H9 (cell line): Measurements from ENCODE around the gene FOXN4. TPM values are rescaled to one million over a fixed set of nuclear protein-coding genes. Genes with fewer than 3 reads are reported as not detected.

Experiments used
- DNase-seq: peaks from one replicate; pipeline ENCODE4 v3.0.0-alpha.2; 2017
- H2AFZ ChIP-seq: one replicate; pipeline ENCODE4 v1.6.1; 2013; ENCODE audit warnings: mild to moderate bottlenecking, low read length, control low read depth, moderate library complexity
- H2AK5ac ChIP-seq: 2 replicates; pipeline ENCODE4 v1.6.1; 2013; ENCODE audit warnings: low read length, control low read depth, mixed read lengths; ENCODE audit not compliant: insufficient read length
- H2BK120ac ChIP-seq: one replicate; pipeline ENCODE4 v1.6.1; 2013; ENCODE audit warnings: low read depth, mild to moderate bottlenecking, low read length, control low read depth, inconsistent platforms; ENCODE audit not compliant: poor library complexity, severe bottlenecking
- H2BK12ac ChIP-seq: 2 replicates; pipeline ENCODE4 v1.6.1; 2013; ENCODE audit warnings: low read length, control low read depth, mixed read lengths, low read depth; ENCODE audit not compliant: insufficient read length
- H2BK15ac ChIP-seq: 2 replicates; pipeline ENCODE4 v1.6.1; 2013; ENCODE audit warnings: low read depth, low read length, control low read depth
- H2BK20ac ChIP-seq: one replicate; pipeline ENCODE4 v1.6.1; 2013; ENCODE audit warnings: low read depth, mild to moderate bottlenecking, low read length, control low read depth, inconsistent platforms; ENCODE audit not compliant: poor library complexity, severe bottlenecking
- H2BK5ac ChIP-seq: 2 replicates; pipeline ENCODE4 v1.6.1; 2013; ENCODE audit warnings: low read length, control low read depth, mixed read lengths; ENCODE audit not compliant: insufficient read length
- H3K14ac ChIP-seq: 2 replicates; pipeline ENCODE4 v1.6.1; 2013; ENCODE audit warnings: low read length, control low read depth; ENCODE audit not compliant: insufficient read depth
- H3K18ac ChIP-seq: 2 replicates; pipeline ENCODE4 v1.6.1; 2013; ENCODE audit warnings: low read depth, mild to moderate bottlenecking, mixed read lengths, low read length, control low read depth; ENCODE audit not compliant: insufficient read length
- H3K23ac ChIP-seq: 2 replicates; pipeline ENCODE4 v1.6.1; 2013; ENCODE audit warnings: low read length, control low read depth, mixed read lengths, low read depth; ENCODE audit not compliant: insufficient read length
- H3K23me2 ChIP-seq: 2 replicates; pipeline ENCODE4 v1.6.1; 2013; ENCODE audit warnings: low read depth, mild to moderate bottlenecking, mixed read lengths, low read length, control low read depth; ENCODE audit not compliant: insufficient read length, poor library complexity, severe bottlenecking
- H3K27ac ChIP-seq: 2 replicates; pipeline ENCODE4 v1.5.1; 2013; ENCODE audit warnings: low read length, control low read depth, mixed read lengths, low read depth; ENCODE audit not compliant: insufficient read length
- H3K27me3 ChIP-seq: 2 replicates; pipeline ENCODE4 v1.6.1; 2013; ENCODE audit warnings: low read length, control low read depth, inconsistent platforms; ENCODE audit not compliant: insufficient read depth
- H3K4ac ChIP-seq: 2 replicates; pipeline ENCODE4 v1.6.1; 2013; ENCODE audit warnings: low read depth, mild to moderate bottlenecking, control low read depth, inconsistent platforms, low read length, moderate library complexity
- H3K4me1 ChIP-seq: 2 replicates; pipeline ENCODE4 v1.6.1; 2013; ENCODE audit warnings: low read length, control low read depth, inconsistent platforms; ENCODE audit not compliant: insufficient read depth
- H3K4me2 ChIP-seq: 2 replicates; pipeline ENCODE4 v1.6.1; 2013; ENCODE audit warnings: low read length, control low read depth, mixed read lengths; ENCODE audit not compliant: insufficient read length, insufficient read depth
- H3K56ac ChIP-seq: 2 replicates; pipeline ENCODE4 v1.6.1; 2013; ENCODE audit warnings: low read depth, mild to moderate bottlenecking, mixed read lengths, low read length, control low read depth; ENCODE audit not compliant: insufficient read length
- H3K79me1 ChIP-seq: 2 replicates; pipeline ENCODE4 v1.6.1; 2013; ENCODE audit warnings: low read depth, mild to moderate bottlenecking, moderate library complexity, low read length, control low read depth, inconsistent platforms; ENCODE audit not compliant: insufficient read depth, poor library complexity, severe bottlenecking
- H3K79me2 ChIP-seq: 2 replicates; pipeline ENCODE4 v1.6.1; 2013; ENCODE audit warnings: low read length, control low read depth, inconsistent platforms; ENCODE audit not compliant: insufficient read depth
- H3K9ac ChIP-seq: 2 replicates; pipeline ENCODE4 v1.6.1; 2013; ENCODE audit warnings: low read length, control low read depth, mixed read lengths; ENCODE audit not compliant: insufficient read length; ENCODE audit errors: extremely low read depth
- H3K9me3 ChIP-seq: one replicate; pipeline ENCODE4 v1.6.1; 2013; ENCODE audit warnings: low read depth, low read length, inconsistent platforms; ENCODE audit not compliant: control insufficient read depth
- H3T11ph ChIP-seq: one replicate; pipeline ENCODE4 v1.6.1; 2013; ENCODE audit warnings: mild to moderate bottlenecking, low read length, control low read depth, inconsistent platforms
- H4K20me1 ChIP-seq: one replicate; pipeline ENCODE4 v1.6.1; 2013; ENCODE audit not compliant: control insufficient read depth, insufficient read length, insufficient read depth
- H4K5ac ChIP-seq: 2 replicates; pipeline ENCODE4 v1.6.1; 2013; ENCODE audit warnings: low read depth, mild to moderate bottlenecking, mixed read lengths, low read length, control low read depth; ENCODE audit not compliant: insufficient read length
- H4K8ac ChIP-seq: replicated peaks from 2 replicates; pipeline ENCODE4 v1.6.1; 2013; ENCODE audit warnings: low read length, control low read depth, mixed read lengths, low read depth; ENCODE audit not compliant: insufficient read length
- H4K91ac ChIP-seq: 2 replicates; pipeline ENCODE4 v1.6.1; 2013; ENCODE audit warnings: low read depth, mild to moderate bottlenecking, moderate library complexity, mixed read lengths, low read length, control low read depth; ENCODE audit not compliant: insufficient read length
- H3K27ac Mint-ChIP-seq, 3 experiments: 2 replicates in 2 of 3; 3 replicates in 1 of 3; pipeline ENCODE4 v1.8.0; 2020 to 2021; ENCODE audit warnings: mixed read lengths in 3 of 3, mild to moderate bottlenecking in 1 of 3, moderate library complexity in 1 of 3
- H3K27me3 Mint-ChIP-seq: 2 replicates; pipeline ENCODE4 v1.8.0; 2021; ENCODE audit warnings: low read depth, mild to moderate bottlenecking, moderate library complexity, mixed read lengths
- H3K36me3 Mint-ChIP-seq, 3 experiments: 2 replicates in 2 of 3; 3 replicates in 1 of 3; pipeline ENCODE4 v1.8.0; 2020 to 2021; ENCODE audit warnings: low read depth in 3 of 3, mixed read lengths in 3 of 3; ENCODE audit not compliant: insufficient read depth in 1 of 3
- H3K4me1 Mint-ChIP-seq, 2 experiments: 2 replicates each; pipeline ENCODE4 v1.8.0; 2020; ENCODE audit warnings: mixed read lengths in 2 of 2
- H3K4me3 Mint-ChIP-seq, 2 experiments: 2 replicates in 1 of 2; 3 replicates in 1 of 2; pipeline ENCODE4 v1.8.0; 2020 to 2021; ENCODE audit warnings: mild to moderate bottlenecking in 2 of 2, mixed read lengths in 2 of 2, moderate library complexity in 1 of 2
- H3K9me3 Mint-ChIP-seq, 2 experiments: 2 replicates in 1 of 2; 3 replicates in 1 of 2; pipeline ENCODE4 v1.8.0; 2020; ENCODE audit warnings: mild to moderate bottlenecking in 2 of 2, mixed read lengths in 2 of 2, moderate library complexity in 1 of 2
- WGBS: extraction: QIAGEN DNeasy Blood & Tissue Kit; methylation state at CpG from one replicate; pipeline ENCODE4 v1.1.7; 2013; ENCODE audit warnings: missing lambda C conversion rate, low lambda C conversion rate, mixed read lengths; ENCODE audit not compliant: insufficient read length; ENCODE audit errors: extremely low coverage; 5-methylcytosine and 5-hydroxymethylcytosine counted together
- total RNA-seq: library from RNA; stranded (reverse); gene quantifications from 2 replicates; pipeline ENCODE4 v1.2.1, GENCODE V29; 2021
- TF ChIP-seq, protein P1 (sequence below): fragments of 200-600 bp; sonication (generic); conservative IDR thresholded peaks from 3 replicates; pipeline ENCODE4 v1.8.0; 2021; ENCODE audit warnings: antibody characterized with exemption, mild to moderate bottlenecking

FOXN4 gene
- total RNA-seq, 1 experiment from 2014 or later: 0.39 TPM

DNA sequence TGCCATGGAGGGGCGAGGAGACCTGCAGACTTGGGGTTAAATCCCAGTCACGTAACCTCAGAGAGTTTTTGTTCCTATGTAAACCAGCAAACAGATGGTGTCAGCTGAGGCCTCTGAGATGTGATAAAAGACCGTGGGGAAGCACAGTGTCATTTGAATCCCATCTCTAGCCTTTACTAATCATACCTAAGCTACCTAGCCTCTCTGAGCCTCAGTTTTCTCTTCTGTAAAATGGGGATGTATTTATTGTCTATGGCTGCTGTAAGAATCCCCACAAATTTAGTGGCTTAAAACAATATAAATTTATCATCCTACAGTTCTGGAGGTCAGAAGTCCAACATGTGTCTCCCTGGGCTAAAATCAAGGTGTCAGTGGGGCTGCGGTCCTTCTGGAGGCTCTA is 33.9 kb downstream of the FOXN4 start:
- no CpG with 5 or more reads among the region's 4 CpGs for WGBS
- no peak overlapping the region for H3K4me3 Mint-ChIP-seq
- no peaks in the 10 kb centered on the region for H3K79me1 ChIP-seq

More for the DNA sequence above, 33.9 kb downstream of the FOXN4 start:
- H3K23ac ChIP-seq: no peak overlapping the region
- H3K4me1 Mint-ChIP-seq: peaks cover 14 to 20% of the 10 kb centered on the region in 2 experiments
- no peak overlapping the region for H2AFZ ChIP-seq
- no peak overlapping the region for H3T11ph ChIP-seq
- H3K27ac ChIP-seq: no peak overlapping the region
- no peaks in the 10 kb centered on the region; the same call in 1 of the 2 replicates for H3K4me1 ChIP-seq
- no peaks in the 10 kb centered on the region for H4K20me1 ChIP-seq
- no peak for DNase-seq
- H3K23me2 ChIP-seq: peaks cover 3% of the 10 kb centered on the region
- TF ChIP-seq, protein P1, sequence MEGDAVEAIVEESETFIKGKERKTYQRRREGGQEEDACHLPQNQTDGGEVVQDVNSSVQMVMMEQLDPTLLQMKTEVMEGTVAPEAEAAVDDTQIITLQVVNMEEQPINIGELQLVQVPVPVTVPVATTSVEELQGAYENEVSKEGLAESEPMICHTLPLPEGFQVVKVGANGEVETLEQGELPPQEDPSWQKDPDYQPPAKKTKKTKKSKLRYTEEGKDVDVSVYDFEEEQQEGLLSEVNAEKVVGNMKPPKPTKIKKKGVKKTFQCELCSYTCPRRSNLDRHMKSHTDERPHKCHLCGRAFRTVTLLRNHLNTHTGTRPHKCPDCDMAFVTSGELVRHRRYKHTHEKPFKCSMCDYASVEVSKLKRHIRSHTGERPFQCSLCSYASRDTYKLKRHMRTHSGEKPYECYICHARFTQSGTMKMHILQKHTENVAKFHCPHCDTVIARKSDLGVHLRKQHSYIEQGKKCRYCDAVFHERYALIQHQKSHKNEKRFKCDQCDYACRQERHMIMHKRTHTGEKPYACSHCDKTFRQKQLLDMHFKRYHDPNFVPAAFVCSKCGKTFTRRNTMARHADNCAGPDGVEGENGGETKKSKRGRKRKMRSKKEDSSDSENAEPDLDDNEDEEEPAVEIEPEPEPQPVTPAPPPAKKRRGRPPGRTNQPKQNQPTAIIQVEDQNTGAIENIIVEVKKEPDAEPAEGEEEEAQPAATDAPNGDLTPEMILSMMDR: no peak
- H3K27ac Mint-ChIP-seq: no peak overlapping the region
- H4K8ac ChIP-seq: no peak overlapping the region
- H3K36me3 Mint-ChIP-seq: peaks cover 0 to 6% (median 3%) of the 10 kb centered on the region in 3 experiments; a peak in 5 of 7 replicates
- no peak overlapping the region for H3K18ac ChIP-seq
- H2BK20ac ChIP-seq: no peak overlapping the region
- peaks cover 4 to 6% of the 10 kb centered on the region in 2 experiments; a peak in 3 of 5 replicates for H3K9me3 Mint-ChIP-seq
- no peak overlapping the region for H2BK120ac ChIP-seq
- no peak overlapping the region for H3K9ac ChIP-seq
- no peak overlapping the region for H2BK5ac ChIP-seq
- H3K79me2 ChIP-seq: no peaks in the 10 kb centered on the region
- no peaks in the 10 kb centered on the region for H3K27me3 ChIP-seq
- no peak overlapping the region for H3K56ac ChIP-seq
- no peak overlapping the region for H3K14ac ChIP-seq
- peaks cover 12% of the 10 kb centered on the region for H3K27me3 Mint-ChIP-seq
- no peak overlapping the region for H2AK5ac ChIP-seq
- no peak overlapping the region for H2BK12ac ChIP-seq
- no peaks in the 10 kb centered on the region for H3K9me3 ChIP-seq
- H3K4ac ChIP-seq: no peak overlapping the region
- H4K91ac ChIP-seq: no peak overlapping the region
- no peak overlapping the region for H3K4me2 ChIP-seq
- no peak overlapping the region for H2BK15ac ChIP-seq
- no peak overlapping the region for H4K5ac ChIP-seq
